Measurements from ENCODE around the gene ARMH4.

The ARMH4 gene

DNA sequence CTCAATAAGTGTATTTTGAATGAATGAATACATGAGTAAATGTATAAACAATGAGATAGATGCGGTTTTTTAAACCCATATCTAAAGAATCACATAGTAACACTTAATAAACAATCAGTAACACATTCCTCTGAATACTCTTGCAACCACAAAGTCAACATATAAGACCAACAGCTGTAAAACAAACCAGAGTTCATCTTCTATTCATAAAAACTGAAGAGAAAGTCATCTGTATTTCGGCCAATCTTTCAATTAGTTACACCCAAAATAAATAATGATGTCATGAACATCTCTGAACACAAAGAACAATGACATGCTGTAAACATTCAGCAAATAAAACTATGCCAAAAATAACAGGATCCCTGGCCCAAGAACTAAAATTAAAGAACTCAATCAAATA lies 47.2 kb downstream of the ARMH4 start:
- no peak overlapping the region for H3K27ac ChIP-seq (ENCODE audit: low read length)
- no peak overlapping the region for H3K9ac ChIP-seq (ENCODE audit: low read length)
- H3K9me2 ChIP-seq (replicated peaks; ENCODE audit: insufficient read depth, low read length), result no peaks in the 10 kb centered on the region
- no peak overlapping the region for H3K4me2 ChIP-seq (ENCODE audit: low read depth, low read length)
- no peaks in the 10 kb centered on the region for H3K9me3 ChIP-seq (replicated peaks; ENCODE audit: insufficient read depth, low read length)
- no peak overlapping the region for H2AFZ ChIP-seq (ENCODE audit: low read length)
- no peaks in the 10 kb centered on the region for H3K79me2 ChIP-seq (ENCODE audit: low read length)
- no peaks in the 10 kb centered on the region for H3K36me3 ChIP-seq (replicated peaks; ENCODE audit: insufficient read depth, low read length)
- TF ChIP-seq EZH2 (optimal IDR thresholded peaks at IDR 0.05; ENCODE audit: low read depth, low read length) (no peak), EZH2phosphoT487 (IDR thresholded peaks at IDR 0.05; ENCODE audit: low read length) (no peak)
- TF ChIP-seq, protein P1, sequence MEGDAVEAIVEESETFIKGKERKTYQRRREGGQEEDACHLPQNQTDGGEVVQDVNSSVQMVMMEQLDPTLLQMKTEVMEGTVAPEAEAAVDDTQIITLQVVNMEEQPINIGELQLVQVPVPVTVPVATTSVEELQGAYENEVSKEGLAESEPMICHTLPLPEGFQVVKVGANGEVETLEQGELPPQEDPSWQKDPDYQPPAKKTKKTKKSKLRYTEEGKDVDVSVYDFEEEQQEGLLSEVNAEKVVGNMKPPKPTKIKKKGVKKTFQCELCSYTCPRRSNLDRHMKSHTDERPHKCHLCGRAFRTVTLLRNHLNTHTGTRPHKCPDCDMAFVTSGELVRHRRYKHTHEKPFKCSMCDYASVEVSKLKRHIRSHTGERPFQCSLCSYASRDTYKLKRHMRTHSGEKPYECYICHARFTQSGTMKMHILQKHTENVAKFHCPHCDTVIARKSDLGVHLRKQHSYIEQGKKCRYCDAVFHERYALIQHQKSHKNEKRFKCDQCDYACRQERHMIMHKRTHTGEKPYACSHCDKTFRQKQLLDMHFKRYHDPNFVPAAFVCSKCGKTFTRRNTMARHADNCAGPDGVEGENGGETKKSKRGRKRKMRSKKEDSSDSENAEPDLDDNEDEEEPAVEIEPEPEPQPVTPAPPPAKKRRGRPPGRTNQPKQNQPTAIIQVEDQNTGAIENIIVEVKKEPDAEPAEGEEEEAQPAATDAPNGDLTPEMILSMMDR (IDR thresholded peaks at IDR 0.05; ENCODE audit: low read length), result no peak
- H3K27me3 ChIP-seq (replicated peaks; ENCODE audit: insufficient read depth, low read length), result no peaks in the 10 kb centered on the region
- no peak for DNase-seq
- H3F3A ChIP-seq (ENCODE audit: insufficient read depth, low read length), result no peaks in the 10 kb centered on the region
- H3K4me1 ChIP-seq (ENCODE audit: low read length), result no peaks in the 10 kb centered on the region
- no peaks in the 10 kb centered on the region for H4K20me1 ChIP-seq (ENCODE audit: insufficient read depth, low read length)
- no peak overlapping the region for H3K4me3 ChIP-seq (ENCODE audit: low read length)

DNA sequence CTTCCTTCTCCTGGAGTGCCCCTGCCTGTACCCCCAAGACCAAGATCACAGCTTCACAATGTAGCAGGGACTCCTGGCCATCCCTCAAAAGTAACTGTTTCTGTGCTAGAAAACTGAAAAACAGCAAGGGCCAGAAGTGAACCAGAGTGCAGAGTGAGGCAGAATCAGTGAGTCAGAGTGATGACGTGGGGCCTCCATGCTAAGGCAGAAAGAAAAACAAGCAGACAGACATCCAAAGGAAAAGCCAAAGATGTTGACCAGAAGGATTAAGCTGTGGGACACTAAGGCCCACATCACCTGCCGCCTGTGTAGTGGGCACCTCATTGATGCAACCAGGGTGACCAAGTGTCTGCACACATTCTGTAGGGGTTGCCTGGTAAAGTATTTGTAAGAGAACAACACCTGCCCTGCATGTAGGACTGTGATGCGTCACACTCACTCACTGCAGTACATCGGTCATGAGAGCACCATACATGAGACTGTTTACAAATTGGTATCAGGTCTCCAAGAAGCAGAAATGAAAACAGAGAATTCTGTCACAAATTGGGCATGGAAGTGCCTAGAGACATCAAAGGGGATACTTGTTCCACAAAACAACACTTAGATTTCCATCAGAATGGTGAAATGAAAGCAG lies 51.2 kb downstream of the ARMH4 start:
- Histone ChIP-seq H3K27ac (ENCODE audit: low read length) (no peak overlapping the region), H3K4me3 (ENCODE audit: low read length) (no peak overlapping the region), H3K9ac (ENCODE audit: low read length) (no peak overlapping the region), H4K20me1 (ENCODE audit: insufficient read depth, low read length) (no peaks in the 10 kb centered on the region), H3K4me2 (ENCODE audit: low read depth, low read length) (no peak overlapping the region), H3F3A (ENCODE audit: insufficient read depth, low read length) (no peaks in the 10 kb centered on the region), H3K9me3 (replicated peaks; ENCODE audit: insufficient read depth, low read length) (no peaks in the 10 kb centered on the region), H3K4me1 (ENCODE audit: low read length) (no peaks in the 10 kb centered on the region), H3K9me2 (replicated peaks; ENCODE audit: insufficient read depth, low read length) (no peaks in the 10 kb centered on the region), H2AFZ (ENCODE audit: low read length) (no peak overlapping the region), H3K27me3 (replicated peaks; ENCODE audit: insufficient read depth, low read length) (no peaks in the 10 kb centered on the region), H3K36me3 (replicated peaks; ENCODE audit: insufficient read depth, low read length) (no peaks in the 10 kb centered on the region), H3K79me2 (ENCODE audit: low read length) (no peaks in the 10 kb centered on the region)
- DNase-seq, result no peak
- TF ChIP-seq EZH2phosphoT487 (IDR thresholded peaks at IDR 0.05; ENCODE audit: low read length), result no peak
- TF ChIP-seq EZH2 (optimal IDR thresholded peaks at IDR 0.05; ENCODE audit: low read depth, low read length), result no peak
- TF ChIP-seq, protein P1 (IDR thresholded peaks at IDR 0.05; ENCODE audit: low read length), result no peak

DNA sequence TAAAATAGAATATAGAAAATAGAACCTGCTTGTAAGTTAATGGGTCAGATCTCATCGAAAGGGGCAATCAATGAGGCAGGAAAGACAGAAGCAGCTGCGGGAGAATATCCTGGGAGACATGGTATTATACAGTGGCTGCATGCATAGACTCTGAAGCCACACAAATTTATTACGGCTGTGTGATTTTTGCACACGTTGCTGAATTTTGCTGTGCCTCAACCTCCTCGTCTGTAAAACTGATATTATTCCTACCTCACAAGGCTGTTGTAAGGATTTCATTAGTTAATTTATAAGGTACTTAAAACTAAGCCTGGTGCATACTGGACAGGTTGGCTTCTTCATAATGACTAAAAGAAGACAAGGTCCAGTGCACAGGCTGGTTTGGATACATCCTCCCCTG lies 52.3 kb downstream of the ARMH4 start:
- H3K4me2 ChIP-seq (ENCODE audit: low read depth, low read length), result no peak overlapping the region
- no peak overlapping the region for H3K9ac ChIP-seq (ENCODE audit: low read length)
- no peaks in the 10 kb centered on the region for H3K9me3 ChIP-seq (replicated peaks; ENCODE audit: insufficient read depth, low read length)
- TF ChIP-seq, protein P1 (IDR thresholded peaks at IDR 0.05; ENCODE audit: low read length), result no peak
- TF ChIP-seq EZH2phosphoT487 (IDR thresholded peaks at IDR 0.05; ENCODE audit: low read length) (no peak), EZH2 (optimal IDR thresholded peaks at IDR 0.05; ENCODE audit: low read depth, low read length) (no peak)
- H3K4me3 ChIP-seq (ENCODE audit: low read length), result no peak overlapping the region
- no peaks in the 10 kb centered on the region for H4K20me1 ChIP-seq (ENCODE audit: insufficient read depth, low read length)
- H3F3A ChIP-seq (ENCODE audit: insufficient read depth, low read length), result no peaks in the 10 kb centered on the region
- no peaks in the 10 kb centered on the region for H3K79me2 ChIP-seq (ENCODE audit: low read length)
- no peaks in the 10 kb centered on the region for H3K4me1 ChIP-seq (ENCODE audit: low read length)
- no peak overlapping the region for H2AFZ ChIP-seq (ENCODE audit: low read length)
- no peaks in the 10 kb centered on the region for H3K36me3 ChIP-seq (replicated peaks; ENCODE audit: insufficient read depth, low read length)
- H3K27ac ChIP-seq (ENCODE audit: low read length), result no peak overlapping the region
- no peaks in the 10 kb centered on the region for H3K27me3 ChIP-seq (replicated peaks; ENCODE audit: insufficient read depth, low read length)
- no peaks in the 10 kb centered on the region for H3K9me2 ChIP-seq (replicated peaks; ENCODE audit: insufficient read depth, low read length)
- no peak for DNase-seq

Measured in MM.1S (cell line).